Testis (tissue), 3 donors: ENCODE data around the gene DKK1. TPM values are rescaled to one million over a fixed set of nuclear protein-coding genes. Genes with fewer than 3 reads are reported as not detected.

Experiments used
- DNase-seq: peaks from one replicate; pipeline ENCODE4 v3.0.0-alpha.2; 2019
- H3K27ac ChIP-seq, 2 donors: fragments of 200-600 bp; sonication (generic); one replicate each; pipeline ENCODE4 v1.5.1; 2019
- H3K27me3 ChIP-seq: fragments of 200-600 bp; sonication (generic); one replicate; pipeline ENCODE4 v1.5.1; 2019
- H3K36me3 ChIP-seq: fragments of 200-600 bp; sonication (generic); one replicate; pipeline ENCODE4 v1.5.1; 2017; ENCODE audit warnings: low read depth; ENCODE audit errors: missing control alignments
- H3K4me1 ChIP-seq: fragments of 200-600 bp; sonication (generic); one replicate; pipeline ENCODE4 v1.5.1; 2019
- H3K4me3 ChIP-seq, 2 donors: fragments of 200-600 bp; sonication (generic); one replicate each; pipeline ENCODE4 v1.5.1; 2017 to 2019
- H3K9me3 ChIP-seq: fragments of 200-600 bp; sonication (generic); one replicate; pipeline ENCODE4 v1.5.1; 2017
- POLR2A ChIP-seq: fragments of 450-650 bp; IDR thresholded peaks from one replicate; pipeline ENCODE4 v1.6.1; 2017; ENCODE audit warnings: antibody characterized with exemption, mild to moderate bottlenecking, moderate library complexity
- WGBS, 2 donors: methylation state at CpG; one replicate each; pipeline ENCODE4 v1.1.5; 2018; 5-methylcytosine and 5-hydroxymethylcytosine counted together
- intact Hi-C: fragments of 100-400 bp; cut with DNase I; formaldehyde crosslinking; loops from one replicate; pipeline ENCODE4 v1.15.1; 2023; ENCODE audit warnings: low total_unique reads
- polyA plus RNA-seq: library from polyadenylated mRNA; stranded (reverse); fragments of 350-450 nt; fragmentation: Illumina TruSeq; extraction: RNeasy Lipid Tissue Mini Kit (QIAGEN cat#74804); gene quantifications from one replicate; pipeline ENCODE4 v1.2.3, GENCODE V29; 2014; ENCODE audit warnings: low read depth, low replicate concordance; ENCODE audit not compliant: insufficient read depth
- total RNA-seq, 2 donors: library from RNA; depleted of rRNA; stranded (reverse); fragments of >200 nt; gene quantifications; one replicate each; pipeline ENCODE4 v1.2.3, GENCODE V29; 2016
- TF ChIP-seq, protein P1 (sequence below), 3 experiments: fragments of 450-650 bp in 2 of 3; fragments of 200-600 bp in 1 of 3; sonication (generic) in 1 of 3; IDR thresholded peaks; one replicate each; pipeline ENCODE4 v1.5.1; 2016 to 2019; ENCODE audit warnings: antibody characterized with exemption in 3 of 3, mild to moderate bottlenecking in 2 of 3, moderate library complexity in 1 of 3

The DKK1 gene
- total and polyA plus RNA-seq, 3 donors from 2014 or later, result 0.69 to 4.1 (median 1.5) TPM

DNA sequence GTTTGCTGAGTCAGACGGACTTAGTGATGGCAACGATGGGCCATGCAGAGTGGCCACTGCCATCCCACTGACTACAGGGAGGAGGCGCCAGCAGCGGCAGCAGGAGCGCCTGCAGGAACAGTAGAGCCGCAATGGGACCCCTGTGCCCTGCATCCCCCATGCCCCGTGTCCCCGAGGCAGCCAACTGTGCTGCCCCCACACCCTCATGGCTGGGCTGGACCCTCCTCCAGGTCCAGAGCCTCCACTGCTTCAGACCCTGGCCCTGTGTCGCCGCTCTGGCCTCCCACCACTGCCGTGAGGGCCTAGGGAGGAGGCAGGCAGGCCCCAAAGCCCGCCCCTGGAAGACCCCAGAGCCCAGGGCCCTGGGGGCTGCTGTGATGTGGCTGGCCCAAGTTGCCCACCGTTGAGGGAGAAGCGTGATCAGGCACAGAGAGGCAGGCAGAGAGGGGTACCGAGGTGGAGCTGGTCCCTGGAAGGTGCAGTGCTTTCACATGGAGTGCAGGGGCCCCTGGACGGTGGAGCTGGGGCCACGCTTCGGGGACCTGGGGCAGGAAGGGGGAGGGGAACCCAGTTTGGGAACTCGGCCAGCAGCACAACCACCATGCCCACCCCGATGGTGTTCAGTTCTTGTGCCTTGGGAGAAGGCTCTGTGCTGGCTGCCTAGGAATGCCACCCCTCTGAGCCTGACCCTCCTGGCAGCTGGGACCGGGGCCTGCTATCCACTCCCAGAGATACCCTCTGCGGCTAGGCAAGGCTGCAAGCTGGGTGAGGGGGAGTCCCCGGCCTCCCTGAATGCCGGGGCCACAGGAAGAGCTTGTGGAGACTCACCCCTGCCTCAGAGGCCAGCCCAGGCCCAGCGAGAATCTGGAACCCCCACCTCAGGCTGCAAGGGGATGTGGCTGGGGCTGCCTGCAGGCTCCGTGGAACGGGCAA lies 32.6 kb downstream of the DKK1 start:
- intact Hi-C loops, result no loop called here
- no peaks in the 10 kb centered on the region for H3K27me3 ChIP-seq
- peak overlapping the region in 1 of 2 donors; percentile 29 for H3K4me3 ChIP-seq
- H3K4me1 ChIP-seq, result no peaks in the 10 kb centered on the region
- H3K36me3 ChIP-seq, result no peaks in the 10 kb centered on the region
- no peaks in the 10 kb centered on the region for H3K9me3 ChIP-seq
- no peak for TF ChIP-seq POLR2A
- TF ChIP-seq, protein P1, sequence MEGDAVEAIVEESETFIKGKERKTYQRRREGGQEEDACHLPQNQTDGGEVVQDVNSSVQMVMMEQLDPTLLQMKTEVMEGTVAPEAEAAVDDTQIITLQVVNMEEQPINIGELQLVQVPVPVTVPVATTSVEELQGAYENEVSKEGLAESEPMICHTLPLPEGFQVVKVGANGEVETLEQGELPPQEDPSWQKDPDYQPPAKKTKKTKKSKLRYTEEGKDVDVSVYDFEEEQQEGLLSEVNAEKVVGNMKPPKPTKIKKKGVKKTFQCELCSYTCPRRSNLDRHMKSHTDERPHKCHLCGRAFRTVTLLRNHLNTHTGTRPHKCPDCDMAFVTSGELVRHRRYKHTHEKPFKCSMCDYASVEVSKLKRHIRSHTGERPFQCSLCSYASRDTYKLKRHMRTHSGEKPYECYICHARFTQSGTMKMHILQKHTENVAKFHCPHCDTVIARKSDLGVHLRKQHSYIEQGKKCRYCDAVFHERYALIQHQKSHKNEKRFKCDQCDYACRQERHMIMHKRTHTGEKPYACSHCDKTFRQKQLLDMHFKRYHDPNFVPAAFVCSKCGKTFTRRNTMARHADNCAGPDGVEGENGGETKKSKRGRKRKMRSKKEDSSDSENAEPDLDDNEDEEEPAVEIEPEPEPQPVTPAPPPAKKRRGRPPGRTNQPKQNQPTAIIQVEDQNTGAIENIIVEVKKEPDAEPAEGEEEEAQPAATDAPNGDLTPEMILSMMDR (IDR thresholded peaks at IDR 0.05), result no peak
- 74 to 80% methylated on average over 12 to 27 of the region's 27 CpGs for WGBS, 2 donors
- no peak for DNase-seq
- H3K27ac ChIP-seq, result no peak overlapping the region

DNA sequence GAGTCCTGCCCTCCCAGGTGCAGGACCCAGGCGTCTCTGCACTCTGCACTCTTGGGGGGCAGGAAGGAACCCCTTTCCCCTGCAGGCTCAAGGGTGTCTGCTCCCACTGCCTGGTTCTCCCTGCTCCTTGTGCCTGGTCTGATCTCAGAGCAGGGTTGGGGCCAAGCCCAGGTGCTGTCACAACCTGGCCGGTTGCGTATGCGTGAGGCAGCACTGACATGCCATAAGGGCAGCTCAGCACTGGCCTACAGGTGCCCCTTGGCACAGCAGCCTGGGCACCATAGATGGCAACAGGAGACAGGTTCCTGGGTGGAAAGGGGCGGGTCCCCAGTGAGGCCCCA lies 33.2 kb downstream of the DKK1 start:
- TF ChIP-seq, protein P1 (IDR thresholded peaks at IDR 0.05), result no peak
- no peak for TF ChIP-seq POLR2A
- 87 to 100% methylated on average over 1 to 5 of the region's 5 CpGs for WGBS, 2 donors
- Histone ChIP-seq H3K27ac (no peak overlapping the region), H3K4me3 (peak overlapping the region in 1 of 2 donors; percentile 29), H3K9me3 (no peaks in the 10 kb centered on the region), H3K36me3 (no peaks in the 10 kb centered on the region), H3K4me1 (no peaks in the 10 kb centered on the region), H3K27me3 (no peaks in the 10 kb centered on the region)
- DNase-seq, result no peak
- intact Hi-C loops, result no loop called here

DNA sequence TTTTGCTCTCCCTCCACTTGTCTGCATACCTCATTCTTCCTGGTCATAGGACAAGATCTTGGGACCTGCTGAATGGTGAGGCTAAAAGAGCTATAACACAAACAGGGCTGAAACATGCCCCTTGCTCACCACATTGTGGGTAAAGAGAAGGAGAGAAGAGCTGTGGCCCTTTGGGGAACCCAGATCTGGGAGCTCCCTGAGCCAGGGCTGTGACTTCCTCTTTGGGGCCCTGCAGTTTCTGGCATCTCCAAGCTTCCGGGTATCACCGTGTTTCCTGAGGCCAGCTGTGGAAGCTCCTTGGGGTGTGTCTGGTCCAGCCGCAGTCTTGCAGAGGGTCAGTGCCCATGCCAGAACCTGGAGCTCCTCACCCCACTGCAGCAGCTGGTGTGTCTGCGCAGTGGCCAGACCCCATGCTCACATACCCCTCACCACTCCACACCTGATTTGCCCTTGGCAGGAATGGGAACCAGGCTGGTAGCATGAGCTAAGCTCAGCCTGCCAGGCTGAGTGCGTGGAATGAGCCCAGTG lies 34.0 kb downstream of the DKK1 start:
- 63 to 87% methylated on average over 2 to 5 of the region's 5 CpGs for WGBS, 2 donors
- Histone ChIP-seq H3K27me3 (no peaks in the 10 kb centered on the region), H3K4me1 (no peaks in the 10 kb centered on the region), H3K27ac (no peak overlapping the region), H3K36me3 (no peaks in the 10 kb centered on the region), H3K4me3 (no peak overlapping the region), H3K9me3 (no peaks in the 10 kb centered on the region)
- intact Hi-C loops, result no loop called here
- TF ChIP-seq, protein P1 (IDR thresholded peaks at IDR 0.05), result no peak
- no peak for TF ChIP-seq POLR2A
- DNase-seq, result no peak

DNA sequence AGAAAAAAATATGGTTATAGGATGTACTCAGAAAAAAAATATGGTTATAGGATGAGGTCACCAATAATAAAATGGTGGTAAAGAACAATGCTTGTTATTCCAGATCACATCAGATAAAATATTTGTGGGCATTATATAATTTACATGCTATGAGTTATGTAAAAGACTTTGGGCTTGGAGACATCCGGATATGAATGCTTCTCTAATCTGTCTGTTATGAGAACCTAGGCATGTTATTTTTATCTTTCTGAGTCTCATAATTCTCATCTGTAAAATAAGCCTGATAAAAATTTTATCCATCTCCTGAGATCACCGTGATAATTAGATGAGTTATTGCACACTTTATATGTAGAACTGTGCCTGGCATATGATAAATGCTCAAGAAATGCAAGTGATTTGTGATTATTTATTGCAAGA lies 37.8 kb downstream of the DKK1 start:
- H3K36me3 ChIP-seq, result no peaks in the 10 kb centered on the region
- TF ChIP-seq POLR2A, result no peak
- TF ChIP-seq, protein P1 (IDR thresholded peaks at IDR 0.05), result no peak

More for the DNA sequence above, 37.8 kb downstream of the DKK1 start:
- Histone ChIP-seq H3K4me1 (no peaks in the 10 kb centered on the region), H3K4me3 (no peak overlapping the region), H3K9me3 (no peaks in the 10 kb centered on the region), H3K27ac (no peak overlapping the region), H3K27me3 (no peaks in the 10 kb centered on the region)
- 59 to 76% methylated on average over 2 of the region's 2 CpGs for WGBS, 2 donors
- intact Hi-C loops, result no loop called here
- DNase-seq, result no peak
